Smooth muscle cell of the coronary artery (primary cell): Measurements from ENCODE around the gene MIGA1. TPM values are rescaled to one million over a fixed set of nuclear protein-coding genes. Genes with fewer than 3 reads are reported as not detected.

Experiments used
- total RNA-seq: library from RNA; depleted of rRNA; stranded (reverse); fragments of >200 nt; gene quantifications from 2 replicates; pipeline ENCODE4 v1.2.3, GENCODE V29; 2014; ENCODE audit warnings: low replicate concordance

MIGA1 gene
- 7.8 and 9.7 TPM in 2 replicates for total RNA-seq

DNA sequence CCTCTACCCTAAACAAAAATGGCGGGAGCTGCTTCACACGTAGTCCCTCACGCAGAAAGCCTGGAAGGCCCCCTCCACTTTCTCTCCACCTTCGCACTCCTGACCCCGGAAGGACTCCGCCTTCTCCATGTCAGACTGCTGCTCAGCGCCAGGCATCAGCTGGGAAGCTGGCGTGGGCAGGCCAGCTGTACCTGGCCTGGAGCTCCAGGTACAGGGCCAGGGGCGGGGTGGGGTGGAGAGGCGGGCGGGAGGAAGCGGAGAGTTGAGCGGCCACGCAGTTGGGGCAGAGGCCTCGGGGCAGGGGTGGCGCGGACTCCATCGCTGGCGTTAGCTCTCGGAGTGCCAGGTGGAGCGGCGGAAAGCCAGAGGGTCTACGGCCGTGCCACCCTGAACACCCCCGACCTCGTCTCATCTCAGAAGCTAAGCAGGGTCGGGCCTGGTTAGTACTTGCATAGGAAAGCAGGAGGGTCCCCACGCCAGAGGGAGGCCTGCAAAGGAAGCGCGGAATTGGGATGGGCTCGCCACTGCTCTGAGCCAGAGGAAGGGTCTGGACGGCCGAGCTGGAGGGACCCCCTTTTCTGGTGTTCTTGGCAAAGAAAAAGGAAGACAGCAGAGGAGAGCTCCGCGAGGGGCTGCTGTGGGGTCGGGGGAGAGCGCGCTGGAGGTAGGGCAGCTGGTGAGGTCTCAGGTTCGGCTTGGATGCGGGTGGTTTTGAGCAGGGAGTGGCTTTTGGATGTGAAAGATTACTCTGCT is at the start of gene MIGA1:
Gene MIGA1 (plus strand): TSS at position 121 of the 753 bp plus-strand sequence. CDS start 3,604 bp downstream, outside the sequence.

GRCh38 chr1:77759071-77760028 is 20.1 kb upstream of the MIGA1 start, which contains the start of gene USP33:
TSS of gene USP33 (minus strand) at chr1:77759852. CDS start at chr1:77741697, 18,155 bp downstream.

GRCh38 chr1:77888081-77888780 is 108.8 kb downstream of the MIGA1 start, which contains the start of gene NEXN:
TSS of gene NEXN (plus strand) at chr1:77888624. CDS start at chr1:77916107, 27,483 bp downstream.

Other genes starting within 250 kb of the MIGA1 start
- gene ZZZ3, start 97.0 kb upstream of the MIGA1 start, total RNA-seq, result 48.8 and 48.9 TPM in 2 replicates
- gene USP33, start 19.8 kb upstream of the MIGA1 start, total RNA-seq, result 52.1 and 55.2 TPM in 2 replicates
- gene NEXN, start 109.0 kb downstream of the MIGA1 start, total RNA-seq, result 2.0 and 9.2 TPM in 2 replicates
- 45.5 and 102 TPM in 2 replicates for gene FUBP1, start 199.4 kb downstream of the MIGA1 start, total RNA-seq
- 26.8 and 46.5 TPM in 2 replicates for gene DNAJB4, start 225.3 kb downstream of the MIGA1 start, total RNA-seq